Measurements from ENCODE around the gene FERMT1.
"Not testable (repeated sequence)": the region's sequence is repeated elsewhere in the genome, so short reads cannot be mapped to it uniquely, and the experiment has no call there.

The FERMT1 gene

DNA sequence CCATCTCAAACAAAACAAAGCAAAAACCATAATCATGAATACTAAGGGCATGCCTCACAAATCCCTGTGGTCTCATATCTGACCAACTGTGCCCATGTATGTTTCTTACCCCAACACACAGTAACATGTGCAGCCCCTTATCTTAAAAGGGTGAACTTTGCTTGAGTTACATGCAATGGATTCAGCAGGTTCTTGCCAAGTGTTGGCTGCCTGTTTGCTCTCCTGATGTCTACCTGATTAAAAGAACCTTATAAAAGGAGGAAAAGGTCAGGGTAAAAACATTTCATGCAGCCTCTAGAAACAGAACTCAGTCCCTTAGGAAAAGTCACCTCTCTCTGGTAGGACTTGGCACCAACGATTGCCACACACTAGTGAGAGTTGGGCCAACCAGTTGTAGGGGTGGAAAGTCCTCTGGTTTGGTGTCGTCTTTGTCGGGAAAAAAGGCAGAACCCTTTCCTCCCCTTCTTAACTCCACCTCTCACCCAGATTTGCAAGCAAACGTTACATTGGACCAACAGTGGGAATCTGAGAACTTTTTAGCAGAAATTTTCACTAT, 55.0 kb downstream of the FERMT1 start:
- H3K9me3 Mint-ChIP-seq = no peaks in the 10 kb centered on the region
- H3K27ac Mint-ChIP-seq = no peak overlapping the region
- no peaks in the 10 kb centered on the region for H3K4me1 Mint-ChIP-seq (ENCODE audit: low read depth)
- no peak for DNase-seq
- H3K4me3 Mint-ChIP-seq = no peak overlapping the region
- H3K36me3 Mint-ChIP-seq (ENCODE audit: low read depth) = no peaks in the 10 kb centered on the region
- H3K27me3 Mint-ChIP-seq = no peaks in the 10 kb centered on the region

GRCh38 chr20:6066582-6066981, 56.2 kb downstream of the FERMT1 start:
- Mint-ChIP-seq H3K36me3 (ENCODE audit: low read depth) (no peaks in the 10 kb centered on the region), H3K9me3 (no peaks in the 10 kb centered on the region), H3K4me3 (no peak overlapping the region), H3K4me1 (ENCODE audit: low read depth) (no peaks in the 10 kb centered on the region), H3K27ac (no peak overlapping the region), H3K27me3 (no peaks in the 10 kb centered on the region)
- no peak for DNase-seq

DNA sequence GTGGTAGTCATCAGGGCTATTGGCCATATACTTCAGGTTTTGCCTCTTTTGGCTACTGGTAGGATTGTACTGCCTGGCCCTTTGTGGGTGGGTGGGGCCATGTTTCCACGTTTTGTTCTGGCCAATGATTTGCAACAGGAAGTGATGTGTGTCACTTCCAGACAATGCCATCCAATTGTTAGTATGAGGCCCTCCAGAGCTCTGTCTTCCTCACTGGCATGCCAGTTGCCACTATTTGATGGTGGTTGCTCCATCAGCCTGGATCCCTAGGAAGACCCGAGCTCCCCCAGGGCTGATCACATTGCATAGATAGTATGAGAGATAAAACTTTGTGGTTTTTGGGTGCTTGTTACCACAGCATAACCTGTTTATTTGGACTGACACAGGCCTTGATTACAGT, 61.3 kb downstream of the FERMT1 start:
- H3K27me3 Mint-ChIP-seq = peaks cover 11% of the 10 kb centered on the region
- H3K4me3 Mint-ChIP-seq = no peak overlapping the region
- H3K27ac Mint-ChIP-seq = no peak overlapping the region

GRCh38 chr20:6060213-6060612, 62.6 kb downstream of the FERMT1 start:
- no peak for DNase-seq
- H3K4me1 Mint-ChIP-seq (ENCODE audit: low read depth) = no peaks in the 10 kb centered on the region
- H3K4me3 Mint-ChIP-seq = no peak overlapping the region
- no peaks in the 10 kb centered on the region for H3K36me3 Mint-ChIP-seq (ENCODE audit: low read depth)
- H3K27me3 Mint-ChIP-seq = peaks cover 11% of the 10 kb centered on the region
- H3K9me3 Mint-ChIP-seq = no peaks in the 10 kb centered on the region
- no peak overlapping the region for H3K27ac Mint-ChIP-seq

More for the DNA sequence above, 61.3 kb downstream of the FERMT1 start:
- no peaks in the 10 kb centered on the region for H3K36me3 Mint-ChIP-seq (ENCODE audit: low read depth)
- H3K4me1 Mint-ChIP-seq (ENCODE audit: low read depth) = no peaks in the 10 kb centered on the region
- DNase-seq = no peak
- H3K9me3 Mint-ChIP-seq = no peaks in the 10 kb centered on the region

- Mint-ChIP-seq H3K4me1 (ENCODE audit: low read depth) (no peaks in the 10 kb centered on the region), H3K36me3 (ENCODE audit: low read depth) (no peaks in the 10 kb centered on the region), H3K27me3 (peaks cover 21% of the 10 kb centered on the region), H3K27ac (no peak overlapping the region), H3K4me3 (no peak overlapping the region), H3K9me3 (no peaks in the 10 kb centered on the region)
- DNase-seq = no peak
Observed at GRCh38 chr20:6058684-6059295, 64.0 kb downstream of the FERMT1 start.

DNA sequence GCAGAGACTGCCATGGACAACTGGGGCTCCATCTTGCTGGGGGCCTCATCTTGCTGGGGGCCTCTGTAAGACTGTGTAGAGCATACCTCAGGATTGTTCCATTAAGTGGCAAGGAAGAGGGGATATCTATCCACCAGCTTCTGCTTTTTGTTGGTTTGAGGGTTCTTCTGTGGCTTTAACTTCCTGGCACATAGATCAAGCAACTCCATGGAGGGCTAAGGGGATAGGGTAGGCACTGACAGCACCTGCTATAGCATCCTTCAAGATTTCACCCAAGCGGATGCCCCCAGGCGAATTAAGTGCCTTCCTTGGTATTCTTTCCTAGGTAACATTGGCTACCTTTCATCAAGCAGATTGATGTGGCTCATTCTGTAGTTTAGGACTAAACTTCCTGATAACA, 65.1 kb downstream of the FERMT1 start:
- H3K9me3 Mint-ChIP-seq = no peaks in the 10 kb centered on the region
- peaks cover 32% of the 10 kb centered on the region for H3K27me3 Mint-ChIP-seq
- H3K4me3 Mint-ChIP-seq = no peak overlapping the region
- no peak overlapping the region for H3K27ac Mint-ChIP-seq
- H3K36me3 Mint-ChIP-seq (ENCODE audit: low read depth) = no peaks in the 10 kb centered on the region
- peaks cover 3% of the 10 kb centered on the region for H3K4me1 Mint-ChIP-seq (ENCODE audit: low read depth)
- DNase-seq = no peak

GRCh38 chr20:6057139-6057538, 65.7 kb downstream of the FERMT1 start:
- no peak overlapping the region for H3K27ac Mint-ChIP-seq
- H3K4me1 Mint-ChIP-seq (ENCODE audit: low read depth) = peaks cover 3% of the 10 kb centered on the region
- H3K27me3 Mint-ChIP-seq = peaks cover 33% of the 10 kb centered on the region
- no peaks in the 10 kb centered on the region for H3K36me3 Mint-ChIP-seq (ENCODE audit: low read depth)
- H3K9me3 Mint-ChIP-seq = no peaks in the 10 kb centered on the region
- DNase-seq = no peak
- H3K4me3 Mint-ChIP-seq = no peak overlapping the region

DNA sequence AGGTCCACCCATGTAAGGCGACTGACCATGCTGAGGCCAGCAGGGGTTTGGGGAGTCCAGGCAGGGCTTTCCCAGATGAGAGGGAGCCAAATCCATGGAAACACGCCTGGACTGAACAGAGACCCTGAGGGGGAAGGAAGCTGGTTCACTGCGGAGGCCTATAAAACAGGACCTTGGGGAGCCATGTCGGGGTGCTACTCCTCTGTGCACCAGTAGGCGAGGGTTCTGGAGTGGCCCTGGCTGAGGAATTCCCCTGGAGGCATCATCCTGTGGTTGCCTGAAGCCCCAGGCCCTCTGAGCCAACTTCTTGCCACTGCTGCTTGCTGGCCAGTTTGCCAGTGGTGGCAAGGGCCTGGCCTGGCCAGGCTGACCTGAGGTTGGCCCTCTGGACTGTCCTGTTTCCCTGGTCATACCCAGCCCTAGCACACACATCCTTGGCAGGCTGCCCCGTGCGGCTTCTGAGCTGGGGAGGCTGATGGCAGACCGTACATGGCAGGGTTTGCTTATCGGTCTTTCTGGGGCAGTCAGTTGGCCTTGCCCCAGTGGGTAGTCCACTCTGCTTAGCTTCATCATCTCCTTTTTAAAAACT, 66.8 kb downstream of the FERMT1 start:
- Mint-ChIP-seq H3K9me3 (no peaks in the 10 kb centered on the region), H3K4me3 (no peak overlapping the region), H3K36me3 (ENCODE audit: low read depth) (no peaks in the 10 kb centered on the region), H3K27ac (no peak overlapping the region), H3K27me3 (peaks cover 43% of the 10 kb centered on the region), H3K4me1 (ENCODE audit: low read depth) (peaks cover 6% of the 10 kb centered on the region)
- DNase-seq = no peak

DNA sequence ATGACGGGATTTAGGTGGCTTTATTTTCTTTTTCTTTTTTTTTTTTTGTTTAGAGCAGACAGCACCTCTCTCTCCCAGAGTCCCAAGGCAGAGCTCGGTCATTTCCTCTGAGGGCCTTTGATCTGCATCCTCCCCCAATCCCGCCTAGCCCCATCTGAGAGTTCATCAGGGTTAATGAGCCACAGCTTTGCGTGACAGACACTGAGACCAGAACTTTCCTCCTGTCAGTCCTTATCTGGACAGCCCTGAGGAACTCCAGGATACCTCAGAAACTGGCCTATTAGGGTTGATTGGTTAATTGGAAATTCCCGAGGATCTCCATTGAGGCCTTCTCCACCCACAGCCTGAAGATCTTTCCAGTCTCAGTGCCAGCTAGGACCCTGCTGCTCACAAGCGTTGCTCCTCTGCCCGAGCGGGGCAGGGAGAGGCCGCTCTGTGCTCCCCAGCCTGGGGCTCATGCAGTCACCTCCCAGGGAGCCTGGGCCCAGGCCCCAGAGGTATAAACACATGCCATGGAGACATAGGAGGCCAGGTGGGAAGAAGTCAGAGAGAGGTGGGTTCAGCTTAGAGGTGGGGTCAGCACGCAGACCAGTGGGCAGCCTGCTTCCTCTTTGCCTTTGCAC, 67.6 kb downstream of the FERMT1 start:
- Mint-ChIP-seq H3K36me3 (ENCODE audit: low read depth) (no peaks in the 10 kb centered on the region), H3K4me1 (ENCODE audit: low read depth) (peaks cover 6% of the 10 kb centered on the region), H3K27me3 (peaks cover 51% of the 10 kb centered on the region), H3K9me3 (no peaks in the 10 kb centered on the region), H3K4me3 (no peak overlapping the region), H3K27ac (no peak overlapping the region)
- no peak for DNase-seq

GRCh38 chr20:6054689-6055051, 68.2 kb downstream of the FERMT1 start:
- not testable (repeated sequence) for H3K9me3 Mint-ChIP-seq; H3K4me1 Mint-ChIP-seq (ENCODE audit: low read depth); DNase-seq; H3K27ac Mint-ChIP-seq; H3K36me3 Mint-ChIP-seq (ENCODE audit: low read depth); H3K4me3 Mint-ChIP-seq
- H3K27me3 Mint-ChIP-seq = peaks cover 48% of the 10 kb centered on the region

- no peak within 1 kb of the TSS for H3K4me3 Mint-ChIP-seq
- H3K4me1 Mint-ChIP-seq (ENCODE audit: low read depth) = peaks cover 6% of the 10 kb centered on the region
- no peaks in the 10 kb centered on the region for H3K9me3 Mint-ChIP-seq
- peaks cover 44% of the 10 kb centered on the region for H3K27me3 Mint-ChIP-seq
- H3K36me3 Mint-ChIP-seq (ENCODE audit: low read depth) = no peaks in the 10 kb centered on the region
- no peak for DNase-seq
- no peak within 1 kb of the TSS for H3K27ac Mint-ChIP-seq
Observed at GRCh38 chr20:6053776-6054688, 68.8 kb downstream of the FERMT1 start, which contains the start of gene LRRN4. Gene LRRN4, minus strand, starts transcription at chr20:6054060. Its CDS starts 1,261 bp downstream, at chr20:6052799.

- H3K36me3 Mint-ChIP-seq (ENCODE audit: low read depth) = no peaks in the 10 kb centered on the region
- no peak overlapping the region for H3K4me3 Mint-ChIP-seq
- peaks cover 41% of the 10 kb centered on the region for H3K27me3 Mint-ChIP-seq
Observed at GRCh38 chr20:6053064-6053775, 69.6 kb downstream of the FERMT1 start.

GRCh38 chr20:6051505-6051904, 71.3 kb downstream of the FERMT1 start:
- peaks cover 41% of the 10 kb centered on the region for H3K27me3 Mint-ChIP-seq
- no peak overlapping the region for H3K4me3 Mint-ChIP-seq
- no peak for DNase-seq
- no peaks in the 10 kb centered on the region for H3K9me3 Mint-ChIP-seq
- no peaks in the 10 kb centered on the region for H3K36me3 Mint-ChIP-seq (ENCODE audit: low read depth)
- no peak overlapping the region for H3K27ac Mint-ChIP-seq
- peaks cover 6% of the 10 kb centered on the region for H3K4me1 Mint-ChIP-seq (ENCODE audit: low read depth)

More at GRCh38 chr20:6053064-6053775, 69.6 kb downstream of the FERMT1 start:
- DNase-seq = no peak
- Mint-ChIP-seq H3K27ac (no peak overlapping the region), H3K9me3 (no peaks in the 10 kb centered on the region), H3K4me1 (ENCODE audit: low read depth) (peaks cover 6% of the 10 kb centered on the region)

DNA sequence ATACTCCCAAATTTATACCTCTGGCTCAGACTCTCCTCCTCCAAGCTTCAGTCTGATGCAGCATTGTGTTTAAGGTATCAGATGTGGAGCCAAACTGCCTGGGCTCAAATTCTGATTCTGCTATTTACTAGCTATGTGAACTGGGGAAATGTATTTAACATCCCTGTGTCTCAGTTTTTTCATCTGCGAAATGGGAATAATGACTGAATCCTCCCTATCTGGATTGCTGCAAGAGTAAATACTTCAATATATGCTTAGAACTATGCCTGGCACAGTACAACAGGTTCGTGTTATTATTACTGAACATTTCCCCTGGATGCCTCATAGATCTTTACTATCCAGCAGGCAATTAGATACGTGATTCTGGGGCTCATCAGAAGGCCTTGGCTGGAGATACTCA, 74.4 kb downstream of the FERMT1 start:
- no peaks in the 10 kb centered on the region for H3K9me3 Mint-ChIP-seq
- peaks cover 6% of the 10 kb centered on the region for H3K4me1 Mint-ChIP-seq (ENCODE audit: low read depth)
- DNase-seq = no peak
- H3K36me3 Mint-ChIP-seq (ENCODE audit: low read depth) = peaks cover 4% of the 10 kb centered on the region
- H3K27me3 Mint-ChIP-seq = peaks cover 27% of the 10 kb centered on the region
- no peak overlapping the region for H3K27ac Mint-ChIP-seq
- H3K4me3 Mint-ChIP-seq = no peak overlapping the region

All from activated T-cell treated with anti-CD3 and anti-CD28 coated beads, Interleukin-2, amount 50 U/mL, for 24 hours (primary cell).